ENCODE data around the gene ROR1. TPM values are rescaled to one million over a fixed set of nuclear protein-coding genes. Genes with fewer than 3 reads are reported as not detected.
"Not testable (repeated sequence)": the region's sequence is repeated elsewhere in the genome, so short reads cannot be mapped to it uniquely, and the experiment has no call there.

ROR1 gene
- total RNA-seq, 4 donors from 2014 or later = 0.73 to 2.6 (median 1.4) TPM

GRCh38 chr1:64098436-64098835 is 324.6 kb downstream of the ROR1 start:
- H3K36me3 ChIP-seq = no peaks in the 10 kb centered on the region
- intact Hi-C loops (cut with DNase I) = no loop called here
- DNase-seq = no peak
- H3K4me3 ChIP-seq (replicated peaks in 1 of 3) = no peak overlapping the region
- no peaks in the 10 kb centered on the region for H3K9me3 ChIP-seq
- TF ChIP-seq, protein P1, sequence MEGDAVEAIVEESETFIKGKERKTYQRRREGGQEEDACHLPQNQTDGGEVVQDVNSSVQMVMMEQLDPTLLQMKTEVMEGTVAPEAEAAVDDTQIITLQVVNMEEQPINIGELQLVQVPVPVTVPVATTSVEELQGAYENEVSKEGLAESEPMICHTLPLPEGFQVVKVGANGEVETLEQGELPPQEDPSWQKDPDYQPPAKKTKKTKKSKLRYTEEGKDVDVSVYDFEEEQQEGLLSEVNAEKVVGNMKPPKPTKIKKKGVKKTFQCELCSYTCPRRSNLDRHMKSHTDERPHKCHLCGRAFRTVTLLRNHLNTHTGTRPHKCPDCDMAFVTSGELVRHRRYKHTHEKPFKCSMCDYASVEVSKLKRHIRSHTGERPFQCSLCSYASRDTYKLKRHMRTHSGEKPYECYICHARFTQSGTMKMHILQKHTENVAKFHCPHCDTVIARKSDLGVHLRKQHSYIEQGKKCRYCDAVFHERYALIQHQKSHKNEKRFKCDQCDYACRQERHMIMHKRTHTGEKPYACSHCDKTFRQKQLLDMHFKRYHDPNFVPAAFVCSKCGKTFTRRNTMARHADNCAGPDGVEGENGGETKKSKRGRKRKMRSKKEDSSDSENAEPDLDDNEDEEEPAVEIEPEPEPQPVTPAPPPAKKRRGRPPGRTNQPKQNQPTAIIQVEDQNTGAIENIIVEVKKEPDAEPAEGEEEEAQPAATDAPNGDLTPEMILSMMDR (IDR thresholded peaks at IDR 0.05) = no peak
- no peak for TF ChIP-seq POLR2A (IDR thresholded peaks at IDR 0.05)
- H3K4me1 ChIP-seq = no peaks in the 10 kb centered on the region
- H3K27me3 ChIP-seq = no peaks in the 10 kb centered on the region
- no peak overlapping the region for H3K27ac ChIP-seq
- WGBS, 2 donors = 100% methylated on average over 1 of the region's 1 CpG

- Histone ChIP-seq H3K36me3 (no peaks in the 10 kb centered on the region), H3K27me3 (no peaks in the 10 kb centered on the region), H3K27ac (no peak overlapping the region), H3K4me3 (replicated peaks in 1 of 3) (no peak overlapping the region), H3K9me3 (no peaks in the 10 kb centered on the region), H3K4me1 (no peaks in the 10 kb centered on the region)
- no peak for TF ChIP-seq POLR2A (IDR thresholded peaks at IDR 0.05)
- TF ChIP-seq, protein P1 (IDR thresholded peaks at IDR 0.05) = no peak
- intact Hi-C loops (cut with DNase I) = no loop called here
- WGBS, 2 donors = 77 to 82% methylated on average over 9 of the region's 9 CpGs
- DNase-seq = no peak
Observed at GRCh38 chr1:64098846-64099582, 325.2 kb downstream of the ROR1 start.

- TF ChIP-seq POLR2A (IDR thresholded peaks at IDR 0.05) = no peak
- TF ChIP-seq, protein P1 (IDR thresholded peaks at IDR 0.05) = no peak
- intact Hi-C loops (cut with DNase I) = no loop called here
- 76 to 86% methylated on average over 4 of the region's 4 CpGs for WGBS, 2 donors
- no peak for DNase-seq
- Histone ChIP-seq H3K4me3 (replicated peaks in 1 of 3) (no peak overlapping the region), H3K36me3 (no peaks in the 10 kb centered on the region), H3K9me3 (no peaks in the 10 kb centered on the region), H3K4me1 (no peaks in the 10 kb centered on the region), H3K27ac (no peak overlapping the region), H3K27me3 (no peaks in the 10 kb centered on the region)
Observed at GRCh38 chr1:64100791-64101190, 327.0 kb downstream of the ROR1 start.

- H3K27me3 ChIP-seq; intact Hi-C loops (cut with DNase I); H3K4me3 ChIP-seq (replicated peaks in 1 of 3); H3K36me3 ChIP-seq; H3K27ac ChIP-seq; H3K4me1 ChIP-seq; H3K9me3 ChIP-seq; DNase-seq: not testable (repeated sequence)
- WGBS, 2 donors = 87 to 94% methylated on average over 1 of the region's 1 CpG
Observed at GRCh38 chr1:64104585-64104984, 330.8 kb downstream of the ROR1 start.

DNA sequence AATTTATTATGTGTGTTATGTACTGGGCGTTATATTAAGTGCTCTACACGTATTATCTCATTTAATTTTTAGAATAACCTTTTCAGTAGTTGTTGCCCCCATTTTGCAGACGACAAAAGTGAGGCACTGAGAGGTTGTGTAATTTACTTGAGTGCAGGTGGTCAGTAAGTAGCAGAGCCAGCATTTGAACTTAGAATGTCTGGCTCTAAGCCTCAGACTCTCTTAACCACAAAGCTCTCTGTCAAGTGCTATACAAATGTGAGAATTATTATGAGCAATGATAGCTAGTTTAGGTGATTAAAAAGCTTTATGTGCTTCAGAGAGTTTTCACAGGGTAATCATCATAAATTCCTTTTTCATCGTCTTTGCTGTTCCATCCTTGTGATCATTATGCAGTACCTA is 333.3 kb downstream of the ROR1 start:
- no peaks in the 10 kb centered on the region for H3K4me1 ChIP-seq
- 88 to 90% methylated on average over 4 of the region's 4 CpGs for WGBS, 2 donors
- no peaks in the 10 kb centered on the region for H3K9me3 ChIP-seq
- H3K4me3 ChIP-seq (replicated peaks in 1 of 3) = no peak overlapping the region
- no peak for DNase-seq
- H3K27me3 ChIP-seq = no peaks in the 10 kb centered on the region
- no peaks in the 10 kb centered on the region for H3K36me3 ChIP-seq
- intact Hi-C loops (cut with DNase I) = no loop called here
- no peak overlapping the region for H3K27ac ChIP-seq
- TF ChIP-seq, protein P1 (IDR thresholded peaks at IDR 0.05) = no peak
- no peak for TF ChIP-seq POLR2A (IDR thresholded peaks at IDR 0.05)

Measured in thyroid gland (tissue), 4 donors.